GM08714 (cell line): ENCODE measurements around the gene SCYGR2.

Source experiments
- H3K4me3 ChIP-seq: fragments of 200-500 bp; sonication (Bioruptor generic); 2 replicates; pipeline ENCODE4 v1.5.1; 2014; ENCODE audit warnings: mild to moderate bottlenecking, low read length, inconsistent platforms
- ZNF274 ChIP-seq: IDR thresholded peaks from 2 replicates; pipeline ENCODE4 v1.6.1; 2012; ENCODE audit warnings: mild to moderate bottlenecking, low read depth, low read length

SCYGR2 gene

GRCh38 chr2:227597036-227597435 lies 1.7 kb upstream of the SCYGR2 start:
- H3K4me3 ChIP-seq = no peak overlapping the region
- no peak for TF ChIP-seq ZNF274

GRCh38 chr2:227597998-227598397 lies 695 bp upstream of the SCYGR2 start:
- no peak for TF ChIP-seq ZNF274
- no peak overlapping the region for H3K4me3 ChIP-seq

GRCh38 chr2:227602358-227602757 lies 3.7 kb downstream of the SCYGR2 start:
- no peak for TF ChIP-seq ZNF274
- no peak overlapping the region for H3K4me3 ChIP-seq

GRCh38 chr2:227606476-227606875 lies 7.8 kb downstream of the SCYGR2 start:
- TF ChIP-seq ZNF274 = no peak
- no peak overlapping the region for H3K4me3 ChIP-seq

GRCh38 chr2:227607941-227608340 lies 9.2 kb downstream of the SCYGR2 start:
- no peak overlapping the region for H3K4me3 ChIP-seq
- no peak for TF ChIP-seq ZNF274

GRCh38 chr2:227608561-227609338 lies 10.1 kb downstream of the SCYGR2 start:
- H3K4me3 ChIP-seq = no peak overlapping the region
- no peak for TF ChIP-seq ZNF274

GRCh38 chr2:227610123-227610522 lies 11.4 kb downstream of the SCYGR2 start:
- H3K4me3 ChIP-seq = no peak overlapping the region
- no peak for TF ChIP-seq ZNF274

GRCh38 chr2:227612546-227613271 lies 14.0 kb downstream of the SCYGR2 start:
- TF ChIP-seq ZNF274 = no peak
- H3K4me3 ChIP-seq = no peak overlapping the region

- H3K4me3 ChIP-seq = no peak overlapping the region
- no peak for TF ChIP-seq ZNF274
Observed at GRCh38 chr2:227613272-227613660, 14.6 kb downstream of the SCYGR2 start.

GRCh38 chr2:227614246-227614645 lies 15.6 kb downstream of the SCYGR2 start:
- H3K4me3 ChIP-seq = no peak overlapping the region
- no peak for TF ChIP-seq ZNF274

GRCh38 chr2:227614740-227615139 lies 16.0 kb downstream of the SCYGR2 start, which contains the start of gene SCYGR3:
Gene SCYGR3 (minus strand): TSS chr2:227614840. CDS start chr2:227614840, 0 bp downstream.
- no peak within 1 kb of the TSS for H3K4me3 ChIP-seq
- no peak for TF ChIP-seq ZNF274

- H3K4me3 ChIP-seq = no peak overlapping the region
- TF ChIP-seq ZNF274 = no peak
Observed at GRCh38 chr2:227615181-227615580, 16.5 kb downstream of the SCYGR2 start.

- no peak for TF ChIP-seq ZNF274
Observed at GRCh38 chr2:227615906-227616305, 17.2 kb downstream of the SCYGR2 start.

GRCh38 chr2:227616631-227617030 lies 17.9 kb downstream of the SCYGR2 start:
- no peak overlapping the region for H3K4me3 ChIP-seq
- no peak for TF ChIP-seq ZNF274

More at GRCh38 chr2:227615906-227616305, 17.2 kb downstream of the SCYGR2 start:
- H3K4me3 ChIP-seq = no peak overlapping the region
